ENCODE results near the gene AATF.

DNA sequence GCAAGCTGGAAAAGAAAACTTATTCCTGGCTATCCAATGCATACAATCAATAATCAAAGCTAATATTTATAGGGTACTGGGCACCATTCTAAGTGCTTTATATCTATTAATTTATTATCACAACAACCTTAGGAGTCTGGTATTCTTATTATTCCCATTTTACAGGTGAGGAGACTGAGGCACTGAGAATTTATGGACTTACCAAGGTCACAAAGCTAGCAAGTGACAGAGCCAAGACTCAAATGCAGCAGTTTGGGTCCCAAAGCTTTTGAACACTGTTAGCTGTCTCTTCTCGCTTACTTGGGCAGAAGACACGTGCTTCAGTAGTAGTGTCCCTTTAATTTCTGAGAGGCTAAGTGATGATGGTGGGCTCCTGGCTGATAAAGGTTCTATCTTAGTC, 152.6 kb downstream of the AATF start:
- TF ChIP-seq, protein P1, sequence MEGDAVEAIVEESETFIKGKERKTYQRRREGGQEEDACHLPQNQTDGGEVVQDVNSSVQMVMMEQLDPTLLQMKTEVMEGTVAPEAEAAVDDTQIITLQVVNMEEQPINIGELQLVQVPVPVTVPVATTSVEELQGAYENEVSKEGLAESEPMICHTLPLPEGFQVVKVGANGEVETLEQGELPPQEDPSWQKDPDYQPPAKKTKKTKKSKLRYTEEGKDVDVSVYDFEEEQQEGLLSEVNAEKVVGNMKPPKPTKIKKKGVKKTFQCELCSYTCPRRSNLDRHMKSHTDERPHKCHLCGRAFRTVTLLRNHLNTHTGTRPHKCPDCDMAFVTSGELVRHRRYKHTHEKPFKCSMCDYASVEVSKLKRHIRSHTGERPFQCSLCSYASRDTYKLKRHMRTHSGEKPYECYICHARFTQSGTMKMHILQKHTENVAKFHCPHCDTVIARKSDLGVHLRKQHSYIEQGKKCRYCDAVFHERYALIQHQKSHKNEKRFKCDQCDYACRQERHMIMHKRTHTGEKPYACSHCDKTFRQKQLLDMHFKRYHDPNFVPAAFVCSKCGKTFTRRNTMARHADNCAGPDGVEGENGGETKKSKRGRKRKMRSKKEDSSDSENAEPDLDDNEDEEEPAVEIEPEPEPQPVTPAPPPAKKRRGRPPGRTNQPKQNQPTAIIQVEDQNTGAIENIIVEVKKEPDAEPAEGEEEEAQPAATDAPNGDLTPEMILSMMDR (IDR thresholded peaks at IDR 0.05; ENCODE audit: low read depth, low read length), result no peak
- TF ChIP-seq, protein P2, sequence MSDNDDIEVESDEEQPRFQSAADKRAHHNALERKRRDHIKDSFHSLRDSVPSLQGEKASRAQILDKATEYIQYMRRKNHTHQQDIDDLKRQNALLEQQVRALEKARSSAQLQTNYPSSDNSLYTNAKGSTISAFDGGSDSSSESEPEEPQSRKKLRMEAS (IDR thresholded peaks at IDR 0.05; ENCODE audit: low read depth, low read length), result no peak
- no peak for TF ChIP-seq POLR2A (IDR thresholded peaks at IDR 0.05; ENCODE audit: extremely low read depth, insufficient read length)

All from NB4 (cell line).